GM12874 (cell line): ENCODE data around the gene ADAMTSL1.

ENCODE experiments used
- CTCF ChIP-seq: IDR thresholded peaks from 2 replicates; pipeline ENCODE4 v1.5.1; 2011; ENCODE audit warnings: low read depth, mild to moderate bottlenecking, control low read depth, low read length, moderate library complexity; ENCODE audit not compliant: insufficient read depth

ADAMTSL1 gene

GRCh38 chr9:18672706-18673105 lies 198.8 kb downstream of the ADAMTSL1 start:
- TF ChIP-seq CTCF: no peak

- TF ChIP-seq CTCF: no peak
These were observed 199.2 kb downstream of the ADAMTSL1 start for GRCh38 chr9:18673179-18673578.

DNA sequence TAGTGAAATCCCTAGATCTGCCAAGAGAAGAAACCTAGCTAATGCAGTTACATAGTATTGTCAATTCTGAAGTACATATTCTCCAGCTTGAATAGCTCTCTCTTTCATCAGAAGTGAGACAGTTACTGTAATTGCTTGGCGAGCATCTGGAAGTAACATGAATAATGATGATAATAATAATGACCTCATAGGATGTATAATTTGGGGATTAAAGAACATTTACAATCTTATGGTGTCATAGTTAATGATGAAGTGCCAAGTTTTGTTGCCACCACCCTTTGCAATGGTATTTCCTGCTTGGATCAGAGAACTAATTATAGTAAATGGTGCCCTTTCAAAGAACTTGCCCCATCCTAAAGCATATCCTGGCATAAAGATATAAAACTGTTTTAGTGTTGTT lies 201.4 kb downstream of the ADAMTSL1 start:
- no peak for TF ChIP-seq CTCF

DNA sequence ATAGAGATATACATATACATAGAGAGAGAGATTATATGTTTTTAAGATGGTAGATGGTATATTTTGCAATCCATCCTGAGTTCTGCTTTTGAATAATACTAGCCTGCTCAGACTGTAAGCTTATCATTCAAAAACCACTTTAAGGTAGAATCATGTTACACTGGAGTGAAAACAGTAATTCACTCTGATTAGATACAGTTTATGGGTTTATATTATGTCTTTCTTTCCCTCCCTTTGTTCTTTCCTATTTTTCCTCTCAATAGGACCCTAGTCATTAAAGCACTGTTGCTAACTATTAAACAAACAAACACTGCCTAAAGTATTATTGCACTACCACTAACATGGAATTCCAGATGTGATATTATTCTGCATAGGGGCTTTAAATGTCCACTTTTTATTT lies 202.0 kb downstream of the ADAMTSL1 start:
- TF ChIP-seq CTCF: no peak

DNA sequence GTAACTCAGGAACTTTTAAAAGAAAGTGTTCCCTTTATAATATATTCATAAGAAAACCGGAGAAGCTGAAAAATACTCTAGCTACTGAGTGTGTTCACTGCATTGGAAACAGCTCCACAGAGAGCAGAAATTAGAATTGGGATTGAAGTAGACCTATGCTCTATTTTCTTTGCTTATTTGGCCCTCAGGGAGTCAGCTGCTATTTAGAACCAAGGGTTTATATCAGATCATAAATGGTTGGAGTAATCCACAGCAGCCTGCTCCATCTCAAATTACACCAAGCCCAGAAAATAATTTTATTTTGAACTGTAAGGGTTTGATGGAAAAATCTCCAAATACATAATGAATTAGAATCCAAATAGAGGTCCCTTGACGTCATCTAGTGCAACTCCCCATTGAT lies 202.6 kb downstream of the ADAMTSL1 start:
- TF ChIP-seq CTCF: no peak

GRCh38 chr9:18678821-18679590 lies 205.1 kb downstream of the ADAMTSL1 start:
- no peak for TF ChIP-seq CTCF

DNA sequence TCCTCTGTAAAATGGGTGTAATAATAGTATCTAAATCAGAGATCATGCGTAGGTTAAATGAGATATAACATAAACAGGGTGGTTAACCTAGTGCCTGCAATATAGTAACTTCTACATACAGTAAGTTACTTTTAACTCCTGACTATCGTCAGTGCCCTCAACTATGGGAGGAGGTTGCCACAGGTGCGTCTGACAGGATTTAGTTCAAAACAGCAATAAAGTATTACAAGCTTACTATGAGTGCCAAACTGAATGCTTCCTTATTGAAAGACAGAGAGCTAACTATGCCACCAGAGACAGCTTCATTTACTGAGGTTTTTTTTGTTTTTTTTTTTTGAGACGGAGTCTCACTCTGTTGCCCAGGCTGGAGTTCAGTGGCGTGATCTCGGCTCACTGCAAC lies 209.0 kb downstream of the ADAMTSL1 start:
- no peak for TF ChIP-seq CTCF

DNA sequence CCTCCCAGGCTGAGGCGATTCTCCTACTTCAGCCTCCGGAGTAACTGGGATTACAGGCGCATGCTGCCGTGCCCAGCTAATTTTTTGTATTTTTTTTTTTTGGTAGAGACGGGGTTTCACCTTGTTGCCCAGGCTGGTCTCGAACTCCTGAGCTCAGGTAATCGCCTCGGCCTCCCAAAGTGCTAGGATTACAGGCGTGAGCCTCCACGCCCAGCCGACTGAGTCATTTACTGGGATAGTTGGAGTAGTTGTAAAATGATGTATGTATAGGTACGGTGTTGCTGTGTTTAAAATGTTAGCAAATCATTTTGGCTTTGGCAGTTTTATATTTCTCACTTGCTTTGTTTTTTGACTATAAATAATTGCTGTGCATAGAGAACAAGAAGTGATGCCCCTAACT lies 209.4 kb downstream of the ADAMTSL1 start:
- no peak for TF ChIP-seq CTCF
